NT2/D1 (cell line): ENCODE measurements around the gene PLEKHM1.

ENCODE experiments used
- YY1 ChIP-seq: IDR thresholded peaks from 2 replicates; pipeline ENCODE4 v1.6.1; 2011; ENCODE audit not compliant: insufficient read length, insufficient read depth
- ZNF274 ChIP-seq: IDR thresholded peaks from 2 replicates; pipeline ENCODE4 v1.6.1; 2011; ENCODE audit warnings: mild to moderate bottlenecking, low read depth, low read length

DNA sequence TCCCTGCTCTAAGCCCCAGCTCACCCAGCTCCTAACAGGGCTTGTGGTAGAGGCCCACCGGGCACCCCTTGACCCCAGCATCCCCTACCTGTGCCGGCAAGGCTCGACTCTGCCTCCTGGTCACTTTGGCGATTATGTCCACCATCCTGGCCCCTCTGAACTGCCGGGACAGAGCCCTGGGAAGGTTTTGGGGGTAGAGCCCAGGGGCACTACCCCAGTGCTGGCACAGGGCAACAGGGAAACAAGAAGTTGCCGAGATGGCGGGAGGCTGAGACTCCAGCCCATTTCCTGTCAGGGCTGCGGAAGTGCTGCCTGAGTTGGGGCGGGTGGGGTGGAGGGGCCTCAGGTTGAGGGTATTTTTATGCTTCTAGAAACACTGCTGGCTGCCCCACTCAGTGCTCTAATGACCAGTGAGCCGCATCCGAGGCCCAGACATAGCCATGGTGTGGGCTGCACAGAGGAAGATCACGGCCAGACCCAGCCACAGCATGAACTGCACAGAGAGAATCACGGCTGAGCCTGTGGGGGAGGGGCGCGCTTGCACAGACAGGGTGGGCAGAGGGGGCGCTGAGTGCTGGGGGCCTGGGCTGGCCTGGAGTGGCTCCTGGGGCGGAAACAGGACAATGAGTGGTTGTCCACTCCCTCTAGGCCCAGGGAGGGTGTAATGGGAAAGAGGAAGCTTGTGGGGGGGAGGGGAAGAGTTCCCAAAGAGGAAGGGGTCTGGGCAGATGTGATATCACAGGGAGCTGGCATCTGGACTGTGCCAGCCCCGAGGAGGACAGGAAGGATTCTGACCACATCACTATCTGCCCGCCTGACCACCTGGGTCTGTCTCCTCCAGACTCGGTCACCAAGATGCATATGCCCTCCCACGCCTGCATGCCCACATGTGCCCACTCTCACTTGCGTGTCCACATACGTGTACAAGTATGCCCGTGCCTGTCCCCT is 80.1 kb downstream of the PLEKHM1 start:
- TF ChIP-seq ZNF274: no peak
- TF ChIP-seq YY1: no peak
